PC-3 (cell line): ENCODE measurements around the gene CROT.

Source experiments
- EZH2 ChIP-seq: fragments of 300-600 bp; sonication (generic); IDR thresholded peaks from one replicate; pipeline ENCODE4 v1.6.1; 2017; ENCODE audit warnings: antibody characterized with exemption, mild to moderate bottlenecking, low read length; ENCODE audit not compliant: unreplicated experiment
- TF ChIP-seq, protein P1 (sequence below): fragments of 300-600 bp; sonication (generic); conservative IDR thresholded peaks from 2 replicates; pipeline ENCODE4 v1.5.1; 2017; ENCODE audit warnings: antibody characterized with exemption, low read depth, mild to moderate bottlenecking, low read length

DNA sequence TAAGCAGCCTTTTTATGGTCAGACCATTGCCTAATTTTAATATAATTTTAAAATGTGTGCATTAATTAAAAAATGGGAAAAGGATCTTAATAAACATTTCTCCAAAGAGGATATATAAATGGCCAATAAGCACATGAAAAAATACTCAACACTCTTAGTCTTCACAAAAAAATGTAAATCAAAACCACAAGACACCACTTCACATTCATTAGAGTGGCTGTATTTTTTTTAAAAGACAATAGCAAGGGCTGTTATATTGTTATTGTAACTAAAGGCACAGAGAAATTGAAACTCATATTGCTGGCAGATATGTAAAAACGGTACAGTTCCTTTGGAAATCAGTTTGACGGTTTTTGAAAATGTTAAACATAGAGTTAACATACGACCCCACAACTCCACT is 3.2 kb upstream of the CROT start:
- TF ChIP-seq, protein P1, sequence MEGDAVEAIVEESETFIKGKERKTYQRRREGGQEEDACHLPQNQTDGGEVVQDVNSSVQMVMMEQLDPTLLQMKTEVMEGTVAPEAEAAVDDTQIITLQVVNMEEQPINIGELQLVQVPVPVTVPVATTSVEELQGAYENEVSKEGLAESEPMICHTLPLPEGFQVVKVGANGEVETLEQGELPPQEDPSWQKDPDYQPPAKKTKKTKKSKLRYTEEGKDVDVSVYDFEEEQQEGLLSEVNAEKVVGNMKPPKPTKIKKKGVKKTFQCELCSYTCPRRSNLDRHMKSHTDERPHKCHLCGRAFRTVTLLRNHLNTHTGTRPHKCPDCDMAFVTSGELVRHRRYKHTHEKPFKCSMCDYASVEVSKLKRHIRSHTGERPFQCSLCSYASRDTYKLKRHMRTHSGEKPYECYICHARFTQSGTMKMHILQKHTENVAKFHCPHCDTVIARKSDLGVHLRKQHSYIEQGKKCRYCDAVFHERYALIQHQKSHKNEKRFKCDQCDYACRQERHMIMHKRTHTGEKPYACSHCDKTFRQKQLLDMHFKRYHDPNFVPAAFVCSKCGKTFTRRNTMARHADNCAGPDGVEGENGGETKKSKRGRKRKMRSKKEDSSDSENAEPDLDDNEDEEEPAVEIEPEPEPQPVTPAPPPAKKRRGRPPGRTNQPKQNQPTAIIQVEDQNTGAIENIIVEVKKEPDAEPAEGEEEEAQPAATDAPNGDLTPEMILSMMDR = no peak
- no peak for TF ChIP-seq EZH2
